OCI-LY1 (cell line): Measurements from ENCODE around the gene AMY2B.
"Not testable (repeated sequence)": the region's sequence is repeated elsewhere in the genome, so short reads cannot be mapped to it uniquely, and the experiment has no call there.

Experiments used
- H2AFZ ChIP-seq: fragments of 200-600 bp; sonication (generic), shearing (Covaris generic); 2 replicates; pipeline ENCODE4 v1.6.0; 2014; ENCODE audit warnings: antibody characterized with exemption, mild to moderate bottlenecking, low read length
- H3F3A ChIP-seq: fragments of 200-600 bp; sonication (generic), shearing (Covaris generic); 2 replicates; pipeline ENCODE4 v1.6.0; 2014; ENCODE audit warnings: mild to moderate bottlenecking, antibody characterized with exemption, low read length, moderate library complexity; ENCODE audit not compliant: insufficient read depth
- H3K27ac ChIP-seq: fragments of 200-600 bp; sonication (generic); 2 replicates; pipeline ENCODE4 v1.5.1; 2014; ENCODE audit warnings: low read length, mixed run types, mild to moderate bottlenecking, low read depth; ENCODE audit not compliant: poor library complexity, severe bottlenecking
- H3K27me3 ChIP-seq: fragments of 200-600 bp; sonication (generic); 2 replicates; pipeline ENCODE4 v1.6.0; 2014; ENCODE audit warnings: antibody characterized with exemption, mild to moderate bottlenecking, low read length, moderate library complexity; ENCODE audit not compliant: insufficient read depth
- H3K36me3 ChIP-seq: fragments of 200-600 bp; sonication (generic); 2 replicates; pipeline ENCODE4 v1.6.1; 2014; ENCODE audit warnings: mild to moderate bottlenecking, antibody characterized with exemption, low read length, moderate library complexity, mixed read lengths; ENCODE audit not compliant: insufficient read depth
- H3K4me1 ChIP-seq: fragments of 200-600 bp; sonication (generic); 2 replicates; pipeline ENCODE4 v1.5.1; 2014; ENCODE audit warnings: mild to moderate bottlenecking, low read length, moderate library complexity; ENCODE audit not compliant: insufficient read depth, severe bottlenecking
- H3K4me2 ChIP-seq: fragments of 200-600 bp; sonication (generic), shearing (Covaris generic); 2 replicates; pipeline ENCODE4 v1.6.1; 2014; ENCODE audit warnings: low read length
- H3K4me3 ChIP-seq: fragments of 200-600 bp; sonication (generic); 2 replicates; pipeline ENCODE4 v1.5.1; 2014; ENCODE audit warnings: low read length, low read depth, mild to moderate bottlenecking, mixed read lengths; ENCODE audit not compliant: poor library complexity, severe bottlenecking
- H3K79me2 ChIP-seq: fragments of 200-600 bp; shearing (Covaris generic); 2 replicates; pipeline ENCODE4 v1.6.1; 2016; ENCODE audit warnings: mixed run types, low read length, mixed read lengths; ENCODE audit not compliant: insufficient read depth
- H3K9ac ChIP-seq: fragments of 200-600 bp; sonication (generic), shearing (Covaris generic); 2 replicates; pipeline ENCODE4 v1.6.1; 2014; ENCODE audit warnings: mild to moderate bottlenecking, low read length, mixed read lengths
- H3K9me2 ChIP-seq: fragments of 200-600 bp; sonication (generic), shearing (Covaris generic); 2 replicates; pipeline ENCODE4 v1.6.1; 2014; ENCODE audit warnings: low read depth, mild to moderate bottlenecking, low read length, mixed read lengths
- H3K9me3 ChIP-seq: fragments of 200-600 bp; shearing (Covaris generic); 2 replicates; pipeline ENCODE4 v1.6.1; 2014; ENCODE audit warnings: low read length, mixed read lengths
- H4K20me1 ChIP-seq: fragments of 200-600 bp; sonication (generic), shearing (Covaris generic); 2 replicates; pipeline ENCODE4 v1.6.0; 2016; ENCODE audit warnings: mild to moderate bottlenecking, low read length; ENCODE audit not compliant: insufficient read depth
- CTCF ChIP-seq: fragments of 200-600 bp; sonication (generic), shearing (Covaris generic); IDR thresholded peaks from 2 replicates; pipeline ENCODE4 v1.5.1; 2017; ENCODE audit warnings: mild to moderate bottlenecking, antibody characterized with exemption, low read length, moderate library complexity, mixed read lengths
- EZH2 ChIP-seq: fragments of 200-600 bp; sonication (generic), shearing (Covaris generic); IDR thresholded peaks from 2 replicates; pipeline ENCODE4 v1.8.0; 2017; ENCODE audit warnings: borderline replicate concordance, mixed run types, mild to moderate bottlenecking, antibody characterized with exemption, low read length, moderate library complexity, mixed read lengths

The AMY2B gene

GRCh38 chr1:103563056-103563455, 8.3 kb upstream of the AMY2B start:
- Histone ChIP-seq H3F3A (no peaks in the 10 kb centered on the region), H3K4me2 (no peak overlapping the region), H3K79me2 (no peaks in the 10 kb centered on the region), H3K9ac (no peak overlapping the region), H2AFZ (no peak overlapping the region), H3K4me1 (peaks cover 6% of the 10 kb centered on the region), H3K27ac (no peak overlapping the region), H3K27me3 (no peaks in the 10 kb centered on the region), H3K4me3 (no peak overlapping the region), H3K9me2 (no peaks in the 10 kb centered on the region), H4K20me1 (no peaks in the 10 kb centered on the region), H3K9me3 (no peaks in the 10 kb centered on the region), H3K36me3 (no peaks in the 10 kb centered on the region)
- TF ChIP-seq CTCF: no peak
- no peak for TF ChIP-seq EZH2

GRCh38 chr1:103569493-103569892, 1.9 kb upstream of the AMY2B start:
- Histone ChIP-seq H2AFZ (no peak overlapping the region), H3K9me3 (no peaks in the 10 kb centered on the region), H3K9ac (no peak overlapping the region), H3K4me2 (no peak overlapping the region), H3K27me3 (no peaks in the 10 kb centered on the region), H3K36me3 (no peaks in the 10 kb centered on the region), H3K4me1 (no peaks in the 10 kb centered on the region), H3F3A (no peaks in the 10 kb centered on the region), H3K9me2 (no peaks in the 10 kb centered on the region), H3K27ac (no peak overlapping the region), H3K79me2 (no peaks in the 10 kb centered on the region), H3K4me3 (no peak overlapping the region), H4K20me1 (no peaks in the 10 kb centered on the region)
- no peak for TF ChIP-seq EZH2
- no peak for TF ChIP-seq CTCF

- H3K27ac ChIP-seq: no peak overlapping the region
- no peaks in the 10 kb centered on the region for H4K20me1 ChIP-seq
- H3K4me3 ChIP-seq: no peak overlapping the region
- H3K4me1 ChIP-seq: no peaks in the 10 kb centered on the region
- H3K27me3 ChIP-seq: no peaks in the 10 kb centered on the region
- no peaks in the 10 kb centered on the region for H3F3A ChIP-seq
- H3K9me3 ChIP-seq: no peaks in the 10 kb centered on the region
- H3K36me3 ChIP-seq: no peaks in the 10 kb centered on the region
- H3K9ac ChIP-seq: no peak overlapping the region
- no peak overlapping the region for H2AFZ ChIP-seq
- TF ChIP-seq EZH2: no peak
- no peak for TF ChIP-seq CTCF
- H3K4me2 ChIP-seq: no peak overlapping the region
- no peaks in the 10 kb centered on the region for H3K9me2 ChIP-seq
- H3K79me2 ChIP-seq: no peaks in the 10 kb centered on the region
These were observed 4.7 kb downstream of the AMY2B start for GRCh38 chr1:103576065-103576464.

- not testable (repeated sequence) for H4K20me1 ChIP-seq, H3K9me3 ChIP-seq, H3K9me2 ChIP-seq, H3K4me1 ChIP-seq, H3K4me2 ChIP-seq, H3K9ac ChIP-seq, H3K27me3 ChIP-seq, H3K79me2 ChIP-seq, H3K4me3 ChIP-seq, H2AFZ ChIP-seq, H3F3A ChIP-seq, H3K36me3 ChIP-seq, H3K27ac ChIP-seq
These were observed 5.4 kb downstream of the AMY2B start for GRCh38 chr1:103576784-103577183.
